Activated T-cell treated with anti-CD3 and anti-CD28 coated beads for 24 hours (primary cell): ENCODE measurements around the gene CRELD2.

ENCODE experiments used
- DNase-seq: peaks from one replicate; pipeline ENCODE4 v3.0.0-alpha.2; 2020; ENCODE audit warnings: low read depth

The CRELD2 gene

GRCh38 chr22:49929994-49930575 is 11.7 kb downstream of the CRELD2 start:
- DNase-seq: no peak

DNA sequence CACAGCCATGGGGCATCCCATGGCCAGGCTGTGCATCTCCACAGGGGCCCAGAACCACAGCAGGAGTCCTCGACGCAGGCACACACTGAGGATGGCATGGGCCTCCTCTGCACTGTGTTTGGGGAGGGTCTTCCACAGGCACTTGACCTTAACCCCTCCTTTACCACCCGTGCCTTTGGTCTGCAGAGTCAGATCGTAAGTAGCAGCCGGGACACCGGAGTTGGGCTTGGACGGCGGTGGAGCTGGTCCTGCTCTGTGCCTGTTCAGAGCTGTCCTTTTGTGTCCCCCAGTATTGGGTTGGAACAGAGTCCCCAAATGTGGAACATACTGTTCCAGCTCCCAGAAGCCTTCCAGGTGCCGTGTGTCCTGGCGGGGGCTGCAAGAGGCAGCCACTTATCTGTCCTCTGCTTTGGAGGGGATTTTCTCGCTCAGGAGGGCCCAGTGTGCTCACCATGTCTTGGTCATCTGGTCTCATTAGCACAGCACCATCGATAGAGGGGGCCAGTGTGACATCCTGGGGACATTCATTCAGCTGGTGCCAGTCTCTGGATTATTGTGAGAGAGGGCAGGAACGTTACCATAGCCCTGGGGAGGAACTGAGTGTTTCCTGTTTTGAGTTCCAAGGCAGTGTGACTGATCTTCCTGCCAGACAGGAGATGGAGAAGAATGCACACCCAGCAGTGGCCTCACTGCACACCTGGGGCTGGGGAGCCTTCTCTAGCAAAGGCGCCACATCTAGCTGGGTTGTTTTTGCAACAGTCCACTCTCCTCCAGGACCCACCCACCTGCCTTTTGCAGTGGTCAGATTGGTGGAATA is 12.4 kb downstream of the CRELD2 start:
- DNase-seq: no peak

GRCh38 chr22:49933236-49934159 is 15.1 kb downstream of the CRELD2 start:
- no peak for DNase-seq

DNA sequence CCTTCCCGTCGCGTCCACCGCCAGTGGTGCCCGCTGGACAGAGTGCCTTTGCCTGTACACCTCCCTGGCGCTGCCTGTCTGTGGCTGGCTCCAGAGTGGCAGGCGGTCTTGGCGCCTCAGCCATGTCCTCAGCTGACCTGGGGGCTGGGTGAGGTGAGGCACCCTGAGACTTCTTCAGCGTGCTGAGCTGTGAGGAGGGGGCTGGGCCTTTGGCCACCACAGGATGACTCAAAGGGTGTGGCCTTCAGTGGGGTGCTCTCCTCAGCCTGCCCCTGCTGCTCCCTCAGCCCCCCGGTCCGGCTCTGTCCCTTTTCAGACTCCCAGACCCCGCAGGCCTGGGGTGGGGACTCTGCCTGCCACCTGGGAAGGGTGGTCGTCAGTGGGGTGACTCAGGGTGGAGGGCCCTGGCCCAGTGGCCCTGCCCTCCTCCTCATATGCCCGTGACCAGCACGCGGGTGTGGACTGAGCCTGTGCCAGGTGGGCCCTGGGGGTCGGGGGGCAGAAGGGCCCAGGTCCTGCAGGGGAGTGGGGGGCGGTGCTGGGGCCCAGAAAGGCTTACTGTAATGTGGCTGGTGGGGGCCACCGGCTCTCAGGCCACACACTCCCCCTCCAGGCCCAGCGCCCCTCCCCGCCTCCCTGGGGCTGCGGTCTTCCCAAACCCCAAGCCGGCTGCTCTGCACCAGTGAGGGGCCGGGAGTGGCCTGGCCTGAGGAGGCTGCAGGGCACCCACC is 15.9 kb downstream of the CRELD2 start:
- no peak for DNase-seq

GRCh38 chr22:49934891-49935557 is 16.6 kb downstream of the CRELD2 start:
- DNase-seq: peak; percentile 81

DNA sequence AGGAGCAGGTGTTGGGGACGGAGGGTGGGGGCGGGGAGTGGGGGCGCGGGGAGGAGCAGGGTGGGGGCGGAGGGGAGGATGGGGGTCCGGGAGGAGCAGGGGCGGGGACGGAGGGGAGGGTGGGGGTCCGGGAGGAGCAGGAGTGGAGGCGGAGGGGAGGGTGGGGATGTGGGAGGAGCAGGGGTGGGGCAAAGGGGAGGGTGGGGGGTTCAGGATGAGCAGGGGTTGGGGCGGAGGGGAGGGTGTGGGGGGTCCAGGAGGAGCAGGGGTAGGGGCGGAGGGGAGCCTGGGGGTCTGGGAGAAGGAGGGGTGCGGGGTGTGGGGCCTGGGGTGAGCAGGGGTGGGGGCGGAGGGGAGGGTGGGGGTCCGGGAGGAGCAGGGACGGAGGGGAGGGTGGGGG is 17.1 kb downstream of the CRELD2 start:
- no peak for DNase-seq

DNA sequence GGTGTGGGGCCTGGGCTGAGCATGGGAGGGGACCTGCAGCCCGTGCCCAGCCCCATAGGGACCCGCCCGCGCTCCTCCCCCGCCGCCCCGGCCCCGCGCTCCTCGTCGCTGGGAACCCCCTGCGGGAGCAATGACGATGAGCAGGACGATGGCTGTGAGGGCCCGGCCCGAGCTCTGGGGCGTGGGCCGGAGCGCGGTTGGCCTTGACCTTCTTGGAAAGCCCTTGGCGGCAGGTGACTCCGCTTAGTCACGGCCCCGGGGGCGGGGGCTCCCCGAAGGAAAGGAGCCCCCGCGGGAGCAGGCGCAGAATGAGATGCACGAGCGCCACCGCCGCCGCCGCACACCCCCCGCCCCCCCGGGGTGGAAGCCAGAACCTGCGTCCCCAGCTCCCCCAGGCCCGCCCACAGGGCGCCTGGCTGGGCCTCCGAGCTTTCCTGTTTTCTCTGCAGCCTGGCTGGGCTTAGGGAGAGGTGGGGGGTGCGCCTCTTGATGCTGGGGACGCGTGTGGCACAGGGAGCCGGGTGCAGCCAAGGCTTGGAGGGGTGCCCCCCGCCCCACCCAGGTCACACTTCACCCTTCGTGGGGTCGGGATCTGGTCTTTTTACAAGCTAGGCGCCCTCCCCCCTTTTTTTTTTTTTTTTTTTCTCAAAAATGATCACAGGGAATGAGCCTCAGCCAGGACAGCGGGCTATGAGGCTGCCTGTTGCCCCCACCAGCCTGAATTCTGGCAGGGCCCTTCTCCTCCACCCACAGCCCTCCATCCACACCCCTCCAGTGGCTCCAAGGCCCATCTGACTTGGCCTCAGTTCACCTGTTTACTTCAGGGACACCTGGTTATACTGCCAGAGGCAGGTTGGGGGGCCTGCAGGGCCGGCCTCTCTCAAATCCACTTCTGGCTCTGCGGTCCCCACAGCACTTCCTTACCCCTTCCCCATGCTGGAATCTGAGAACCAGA is 17.9 kb downstream of the CRELD2 start:
- DNase-seq: peak; percentile 93

GRCh38 chr22:49936973-49937757 is 18.7 kb downstream of the CRELD2 start:
- no peak for DNase-seq

GRCh38 chr22:49937758-49938564 is 19.5 kb downstream of the CRELD2 start:
- no peak for DNase-seq

GRCh38 chr22:49938565-49939136 is 20.2 kb downstream of the CRELD2 start:
- DNase-seq: no peak

DNA sequence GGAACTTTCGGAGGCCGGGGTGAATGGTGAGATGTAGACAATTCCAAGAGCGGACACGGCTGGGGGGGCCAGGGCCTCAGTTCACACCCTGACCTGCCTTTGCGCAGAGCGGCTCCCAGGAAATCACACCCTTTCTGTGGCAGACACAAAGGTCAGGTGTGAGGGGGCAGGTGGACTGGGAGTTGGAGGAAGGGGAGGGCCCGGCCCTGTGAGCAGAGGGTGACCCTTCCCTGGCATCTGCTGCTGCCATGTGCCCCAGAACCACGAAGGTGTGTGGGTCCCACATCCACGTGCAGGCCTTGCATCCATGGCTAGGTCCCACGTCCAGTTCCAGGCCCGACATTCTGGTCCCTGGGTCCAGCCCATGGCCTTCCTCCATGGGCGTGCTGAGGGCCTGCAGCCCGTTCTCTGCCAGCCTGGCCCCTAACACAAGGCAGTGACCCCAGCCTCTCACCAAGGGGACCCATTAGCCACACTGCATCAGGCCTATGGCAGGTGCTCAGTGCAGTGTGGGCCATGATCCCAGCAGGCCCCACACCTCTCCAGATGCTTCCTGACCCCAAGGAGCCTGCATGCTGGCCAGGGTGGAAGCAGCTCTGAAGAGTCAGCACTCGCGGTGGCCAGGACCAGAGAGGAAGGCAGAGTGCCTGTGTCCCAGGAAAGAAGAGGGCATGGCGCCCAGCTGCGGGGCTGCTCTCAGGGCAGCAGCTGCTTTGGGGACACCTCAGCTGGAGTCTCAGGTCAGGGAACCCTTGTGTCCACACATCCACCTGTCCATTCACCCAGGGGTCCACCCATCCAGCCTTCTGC is 23.3 kb downstream of the CRELD2 start:
- no peak for DNase-seq

DNA sequence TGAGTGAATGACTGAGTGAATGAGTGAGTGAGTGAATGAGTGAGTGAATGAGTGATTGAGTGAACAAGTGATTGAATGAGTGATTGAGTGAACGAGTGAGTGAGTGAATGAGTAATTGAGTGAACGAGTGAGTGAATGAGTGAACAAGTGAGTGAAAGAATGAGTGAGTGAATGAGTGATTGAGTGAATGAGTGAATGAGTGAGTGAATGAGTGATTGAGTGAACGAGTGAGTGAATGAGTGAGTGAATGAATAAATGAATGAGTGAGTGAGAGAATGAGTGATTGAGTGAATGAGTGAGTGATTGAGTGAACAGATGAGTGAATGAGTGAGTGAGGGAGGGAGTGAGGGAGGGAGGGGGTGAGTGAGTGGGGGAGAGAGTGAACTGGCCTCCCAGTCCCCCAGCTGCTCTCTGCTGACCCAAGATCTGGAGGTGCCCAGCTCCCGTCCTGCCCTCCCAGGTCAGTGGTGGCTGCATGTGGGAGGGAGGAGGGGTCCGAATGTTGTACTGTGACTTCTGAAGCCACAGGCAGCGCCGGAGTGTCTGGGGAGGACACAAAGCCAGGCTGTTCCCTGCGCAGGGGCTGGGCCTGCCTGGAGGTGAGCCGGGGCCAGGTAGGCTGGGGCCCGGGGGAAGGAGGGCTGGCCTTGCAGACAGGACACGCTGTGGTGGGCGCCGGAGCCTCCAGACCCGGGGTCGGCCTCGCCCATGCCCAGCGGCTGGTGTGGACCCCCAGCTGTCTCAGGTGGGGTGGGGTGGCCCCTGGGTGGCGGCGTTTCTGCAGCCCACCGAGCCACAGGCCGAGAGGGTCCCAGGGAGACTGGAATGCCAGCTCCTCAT is 24.4 kb downstream of the CRELD2 start:
- no peak for DNase-seq

DNA sequence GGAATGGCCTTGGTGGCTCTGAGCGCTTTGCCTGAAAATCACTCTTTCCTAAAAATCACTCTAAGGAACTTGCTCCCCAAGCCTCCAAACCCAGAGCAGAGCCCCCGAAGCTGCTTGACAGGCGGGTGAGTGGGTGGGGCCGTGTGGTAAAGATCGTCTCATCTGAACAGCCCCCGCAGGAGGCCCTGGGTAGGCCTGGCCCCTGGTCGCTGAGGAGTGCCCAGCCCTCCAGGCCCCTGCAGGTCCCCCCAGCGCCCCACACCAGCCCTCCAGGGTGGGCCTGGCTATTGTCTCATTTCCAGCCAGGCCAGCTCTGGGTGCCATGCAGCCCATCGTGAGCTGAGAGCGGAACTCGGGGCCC is 25.0 kb downstream of the CRELD2 start:
- no peak for DNase-seq

GRCh38 chr22:49943771-49944398 is 25.5 kb downstream of the CRELD2 start:
- DNase-seq: no peak

DNA sequence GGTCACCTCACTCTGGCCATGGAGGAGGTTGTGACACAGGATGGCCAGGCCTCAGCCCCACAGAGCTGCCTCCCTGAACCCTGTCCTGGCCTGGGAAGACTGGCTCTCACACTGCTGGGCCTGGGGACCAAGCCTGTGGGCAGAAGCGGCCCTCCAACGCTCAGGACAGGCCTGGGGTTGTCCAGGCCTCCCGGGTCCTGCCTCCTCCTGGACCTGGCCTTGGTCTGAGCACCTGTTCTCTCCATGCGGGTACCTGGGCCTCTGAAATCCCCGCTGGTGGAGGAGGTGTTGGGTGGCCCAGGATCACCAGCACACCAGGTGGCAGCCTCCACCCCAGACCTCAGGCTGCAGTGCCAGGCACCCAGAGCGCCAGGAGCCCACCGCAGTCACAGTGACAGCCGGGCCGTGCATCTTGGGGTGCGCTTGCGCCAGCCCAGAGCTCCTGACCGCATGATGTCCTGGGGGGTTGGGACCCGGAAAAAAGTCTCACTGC is 26.0 kb downstream of the CRELD2 start:
- no peak for DNase-seq
